Measurements from ENCODE around the gene AKT2. TPM values are rescaled to one million over a fixed set of nuclear protein-coding genes. Genes with fewer than 3 reads are reported as not detected.

Gene AKT2
- total and polyA plus RNA-seq, 2 of the 8 experiments (the other 6 are each of a cell fraction or from before 2014, with no cell fraction given): 151 to 183 TPM

DNA sequence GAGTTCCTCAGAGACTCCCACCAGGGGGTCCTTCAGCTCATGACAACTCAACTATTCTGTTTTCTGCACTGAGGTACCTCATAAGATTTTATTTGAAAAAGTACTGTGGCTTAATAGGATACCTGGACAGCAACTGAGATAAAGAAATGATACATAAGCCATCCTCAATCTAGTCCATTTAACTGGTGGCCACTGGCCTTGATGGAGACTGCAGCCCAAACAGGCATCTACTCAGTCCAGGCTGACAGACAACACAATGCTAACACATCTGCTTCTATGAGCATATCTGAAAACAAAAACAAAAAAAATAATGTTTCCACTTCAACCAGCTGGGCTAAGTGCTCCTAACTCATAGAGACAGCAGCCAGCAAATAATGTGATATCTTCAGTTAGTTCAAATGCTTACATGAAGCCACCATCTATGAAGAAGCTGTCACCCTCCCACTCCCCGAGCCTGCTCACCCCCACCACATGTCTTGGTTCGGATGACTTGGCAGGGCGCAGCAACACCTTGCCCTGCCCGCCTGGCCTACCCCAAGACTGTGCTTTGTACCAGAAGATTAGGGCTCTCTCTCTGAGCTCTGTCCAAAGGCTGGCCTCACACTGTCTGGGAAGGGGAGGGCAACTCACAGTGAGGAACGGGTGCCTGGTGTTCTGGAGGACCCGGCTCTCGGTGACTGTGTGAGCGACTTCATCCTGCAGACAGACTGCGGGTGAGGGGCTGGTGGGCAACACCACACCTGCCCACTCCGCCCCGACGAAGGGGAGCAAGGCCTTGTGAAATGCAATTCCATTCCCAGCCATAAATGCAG lies 45.5 kb downstream of the AKT2 start:
- ChIA-PET CTCF (ENCODE audit: partially characterized antibody) (interaction anchor here (1.0 kb wide), 1 partner anchor 9 kb away, joined by 4 read pairs; no protein-coding TSS in a partner anchor), POLR2A (ENCODE audit: partially characterized antibody) (interaction anchor here (0.7 to 0.9 kb wide), 2 partner anchors 27 to 76 kb away, joined by 3 read pairs; no protein-coding TSS in a partner anchor)
- Histone ChIP-seq H4K20me1 (replicated peaks in 1 of 2; ENCODE audit: control insufficient read depth in 1 of 2, insufficient read depth in 2 of 2, low read length in 2 of 2) (peaks cover 0 to 9% of the 10 kb centered on the region in 2 experiments), H3K27ac (ENCODE audit: low read depth, low read length) (no peak overlapping the region), H3K18ac (ENCODE audit: extremely low read depth, low read length) (no peak overlapping the region), H2BK20ac (ENCODE audit: low read length) (no peak overlapping the region), H3K23me2 (ENCODE audit: low read depth, low read length) (no peaks in the 10 kb centered on the region), H3K4me1 (replicated peaks in 1 of 4; ENCODE audit: control insufficient read depth in 3 of 4, insufficient read depth in 4 of 4, low read length in 3 of 4) (peaks cover 0 to 2% (median 0%) of the 10 kb centered on the region in 4 experiments; a peak in 1 of 7 replicates), H2BK5ac (ENCODE audit: low read depth, low read length) (no peak overlapping the region), H3K27me3 (replicated peaks in 1 of 4; ENCODE audit: control insufficient read depth in 3 of 4, extremely low read depth in 1 of 4, insufficient read depth in 3 of 4, low read length in 3 of 4) (no peaks in the 10 kb centered on the region), H3K14ac (ENCODE audit: insufficient read length) (no peak overlapping the region), H3K9me3 (ENCODE audit: insufficient read depth in 2 of 2, low read depth in 1 of 2, low read length in 1 of 2) (no peaks in the 10 kb centered on the region), H2BK120ac (replicated peaks; ENCODE audit: low read depth, low read length) (no peak overlapping the region), H2BK12ac (ENCODE audit: low read depth, low read length) (no peak overlapping the region), H4K8ac (ENCODE audit: extremely low read depth, insufficient read depth, low read length) (no peak overlapping the region), H3K9ac (replicated peaks in 1 of 4; ENCODE audit: extremely low read depth in 1 of 4, low read depth in 3 of 4, low read length in 3 of 4) (no peak overlapping the region), H3K4ac (replicated peaks; ENCODE audit: insufficient read length, low read depth, low read length) (no peak overlapping the region), H3K79me1 (ENCODE audit: low read depth, low read length) (peaks cover 2% of the 10 kb centered on the region; the same call in 1 of the 2 replicates), H3K56ac (replicated peaks; ENCODE audit: insufficient read length, low read depth, low read length) (no peak overlapping the region), H4K5ac (ENCODE audit: insufficient read length, low read depth, low read length) (no peak overlapping the region), H2BK15ac (ENCODE audit: low read length) (no peak overlapping the region), H4K91ac (replicated peaks; ENCODE audit: insufficient read length, low read length) (no peak overlapping the region), H3K4me2 (ENCODE audit: insufficient read depth in 1 of 2, low read depth in 2 of 2, low read length in 2 of 2) (no peak overlapping the region), H3K23ac (ENCODE audit: insufficient read length) (no peak overlapping the region), H2AFZ (ENCODE audit: low read length) (no peak overlapping the region), H3K4me3 (ENCODE audit: extremely low read depth in 1 of 4, insufficient read depth in 2 of 4, low read depth in 3 of 4, low read length in 4 of 4) (no peak overlapping the region), H2AK5ac (ENCODE audit: low read depth, low read length) (no peak overlapping the region), H3K79me2 (ENCODE audit: control insufficient read depth in 1 of 2, insufficient read depth in 2 of 2, low read length in 2 of 2) (no peaks in the 10 kb centered on the region), H3K36me3 (ENCODE audit: control insufficient read depth in 2 of 4, insufficient read depth in 4 of 4, low read length in 3 of 4) (peaks cover 4 to 32% (median 12%) of the 10 kb centered on the region in 4 experiments; a peak in 6 of 8 replicates)
- 94% methylated on average over 12 of the region's 12 CpGs; no CpG with 5 or more reads in 1 of the 2 experiments for WGBS, 2 experiments (ENCODE audit: extremely low coverage in 1 of 2, insufficient coverage in 1 of 2, insufficient read length in 1 of 2, insufficient replicate concordance in 2 of 2, low coverage in 1 of 2, low lambda C conversion rate in 2 of 2, missing lambda C conversion rate in 1 of 2)
- FAIRE-seq: no peak
- DNase-seq (ENCODE audit: low read depth in 1 of 2, low spot score in 2 of 2): no peak
- no peak for TF ChIP-seq CHD1 (IDR thresholded peaks at IDR 0.05; ENCODE audit: low read depth, low read length)
- TF ChIP-seq KDM5A (IDR thresholded peaks at IDR 0.05; ENCODE audit: low read length): no peak
- TF ChIP-seq NRF1 (IDR thresholded peaks at IDR 0.05; ENCODE audit: low read depth, low read length): no peak
- TF ChIP-seq ASH2L (IDR thresholded peaks at IDR 0.05; ENCODE audit: low read length): no peak
- no peak for TF ChIP-seq USF2 (IDR thresholded peaks at IDR 0.05; ENCODE audit: low read length)
- TF ChIP-seq EP300 (IDR thresholded peaks at IDR 0.05; ENCODE audit: borderline replicate concordance in 1 of 2, low read depth in 2 of 2, low read length in 2 of 2): no peak
- no peak for TF ChIP-seq JUN (IDR thresholded peaks at IDR 0.05; ENCODE audit: low read depth, low read length)
- TF ChIP-seq PHF8 (conservative IDR thresholded peaks at IDR 0.05; ENCODE audit: low read depth, low read length): no peak
- no peak for TF ChIP-seq MAFK (IDR thresholded peaks at IDR 0.05; ENCODE audit: low read depth, low read length)
- no peak for TF ChIP-seq CEBPB (IDR thresholded peaks at IDR 0.05; ENCODE audit: low read depth, low read length)
- TF ChIP-seq RXRA (IDR thresholded peaks at IDR 0.05; ENCODE audit: insufficient read depth, low read depth, low read length): no peak

Measured in H1 (cell line).